HG03521 (cell line): ENCODE data around the gene ZFHX3.

ENCODE experiments used
- ATAC-seq: cut with Tn5 transposase; IDR thresholded peaks from one replicate; pipeline ENCODE4 v1.9.1; 2021; ENCODE audit warnings: mild to moderate bottlenecking, moderate library complexity; ENCODE audit not compliant: unreplicated experiment

Gene ZFHX3

DNA sequence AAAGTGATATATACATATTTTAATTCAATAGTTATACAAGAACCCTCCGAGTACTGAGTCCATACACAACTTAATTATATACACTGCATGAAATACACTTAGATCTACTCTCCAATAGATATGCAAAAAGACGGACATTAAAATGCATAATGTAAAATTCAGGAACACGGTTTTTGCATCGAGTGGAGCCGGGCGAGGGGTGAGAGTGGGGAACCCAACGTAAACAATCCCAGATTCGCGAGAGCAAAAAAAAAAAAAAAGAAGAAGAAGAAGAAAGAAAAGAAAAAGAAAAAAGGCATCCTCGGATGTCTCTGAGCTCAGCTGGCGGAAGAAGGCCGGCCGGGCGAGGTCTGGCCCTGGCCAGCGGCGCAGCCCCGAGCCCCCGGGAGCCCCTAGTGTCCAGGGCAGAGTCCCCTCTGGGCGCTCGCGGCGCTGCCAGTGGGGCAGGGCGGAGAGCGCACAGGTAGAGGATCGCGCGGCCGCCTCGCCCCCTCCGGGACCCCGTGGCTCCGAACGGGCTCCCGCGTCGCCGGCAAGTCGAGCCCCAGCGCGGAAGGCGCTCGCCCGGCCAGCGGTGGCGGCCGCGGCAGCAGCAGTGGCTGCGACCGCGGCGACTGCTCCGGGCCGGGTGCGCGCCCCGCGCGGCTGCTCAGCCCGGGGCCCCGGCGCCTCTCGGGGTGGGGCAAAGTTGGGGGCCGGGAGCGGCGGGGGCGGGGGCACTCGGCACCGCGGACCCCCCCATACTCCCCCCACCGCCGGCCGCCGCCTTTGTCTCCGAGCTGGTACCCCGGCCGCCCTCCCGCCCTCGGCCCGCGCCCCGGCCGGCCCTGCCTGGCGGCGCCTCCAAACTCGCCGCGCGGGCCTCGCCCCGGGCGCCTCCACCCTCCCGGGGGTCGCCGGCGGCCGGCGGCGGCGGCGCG lies 9.6 kb upstream of the ZFHX3 start:
- ATAC-seq, result peak; percentile 44

GRCh38 chr16:73056921-73057290 lies 9.0 kb upstream of the ZFHX3 start:
- no peak for ATAC-seq

GRCh38 chr16:73056448-73056847 lies 8.5 kb upstream of the ZFHX3 start:
- ATAC-seq, result no peak

DNA sequence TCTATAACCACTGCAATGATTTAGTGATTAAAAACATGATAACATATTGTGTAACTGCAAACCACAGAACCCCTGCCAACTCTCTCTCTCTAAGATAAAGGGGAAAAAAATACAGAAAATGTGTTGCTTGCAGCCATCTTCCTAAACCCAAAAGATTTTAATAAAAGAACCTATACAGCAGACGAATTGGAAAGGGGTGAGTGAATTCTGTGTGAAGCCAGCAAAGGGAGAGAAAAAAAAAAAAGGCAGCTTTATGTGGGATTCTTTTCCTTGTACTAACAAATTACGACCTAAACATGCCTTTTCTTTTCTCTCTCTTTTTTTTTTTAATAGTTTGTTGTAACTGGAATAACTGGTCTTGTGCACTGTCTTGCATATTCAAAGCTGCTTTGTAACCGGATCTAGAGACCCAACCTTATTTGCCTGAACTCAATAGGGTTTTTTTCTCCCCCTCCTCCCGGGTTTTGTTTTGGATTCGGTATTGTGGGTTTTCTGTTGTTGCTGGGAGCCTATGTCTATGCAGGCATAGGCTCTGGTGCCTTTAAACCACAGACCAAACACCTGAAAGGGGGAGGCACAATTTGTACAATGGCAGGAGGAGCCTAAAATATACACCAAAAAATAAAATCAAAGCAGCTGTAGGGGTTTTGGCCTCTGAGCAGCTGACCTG lies 7.0 kb upstream of the ZFHX3 start:
- no peak for ATAC-seq

DNA sequence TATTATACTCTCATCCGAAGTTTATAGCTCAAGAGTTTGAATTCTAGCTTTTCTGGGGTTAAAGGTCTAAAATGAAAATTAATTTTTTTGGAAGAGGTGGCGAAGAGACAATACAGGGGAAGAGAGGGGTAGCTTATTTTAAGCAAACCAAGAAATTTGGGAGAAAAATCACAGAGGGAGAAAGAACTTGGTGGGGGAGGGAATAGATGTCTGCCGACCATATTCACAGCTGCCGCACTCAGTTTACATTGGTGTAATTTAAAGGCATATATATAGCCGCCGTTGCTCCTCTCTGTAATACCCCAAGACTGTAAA lies 6.5 kb upstream of the ZFHX3 start:
- ATAC-seq, result no peak

DNA sequence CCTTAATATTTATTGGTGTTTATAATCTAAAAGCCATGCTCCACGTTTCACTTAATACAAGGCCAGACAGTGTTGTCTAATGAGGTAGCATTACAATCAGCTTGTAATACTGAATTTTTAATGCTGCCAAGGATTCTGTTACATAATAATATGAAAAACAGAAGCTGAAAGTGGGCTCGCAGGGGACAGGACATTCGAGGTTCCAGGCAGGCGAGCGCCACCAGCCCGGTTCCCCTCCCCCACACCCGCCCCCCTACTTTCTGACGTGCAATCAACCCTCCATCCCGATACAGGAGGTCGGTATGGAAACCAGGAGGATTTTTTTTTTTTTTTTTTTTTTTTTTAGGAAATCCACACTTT lies 6.2 kb upstream of the ZFHX3 start:
- no peak for ATAC-seq

DNA sequence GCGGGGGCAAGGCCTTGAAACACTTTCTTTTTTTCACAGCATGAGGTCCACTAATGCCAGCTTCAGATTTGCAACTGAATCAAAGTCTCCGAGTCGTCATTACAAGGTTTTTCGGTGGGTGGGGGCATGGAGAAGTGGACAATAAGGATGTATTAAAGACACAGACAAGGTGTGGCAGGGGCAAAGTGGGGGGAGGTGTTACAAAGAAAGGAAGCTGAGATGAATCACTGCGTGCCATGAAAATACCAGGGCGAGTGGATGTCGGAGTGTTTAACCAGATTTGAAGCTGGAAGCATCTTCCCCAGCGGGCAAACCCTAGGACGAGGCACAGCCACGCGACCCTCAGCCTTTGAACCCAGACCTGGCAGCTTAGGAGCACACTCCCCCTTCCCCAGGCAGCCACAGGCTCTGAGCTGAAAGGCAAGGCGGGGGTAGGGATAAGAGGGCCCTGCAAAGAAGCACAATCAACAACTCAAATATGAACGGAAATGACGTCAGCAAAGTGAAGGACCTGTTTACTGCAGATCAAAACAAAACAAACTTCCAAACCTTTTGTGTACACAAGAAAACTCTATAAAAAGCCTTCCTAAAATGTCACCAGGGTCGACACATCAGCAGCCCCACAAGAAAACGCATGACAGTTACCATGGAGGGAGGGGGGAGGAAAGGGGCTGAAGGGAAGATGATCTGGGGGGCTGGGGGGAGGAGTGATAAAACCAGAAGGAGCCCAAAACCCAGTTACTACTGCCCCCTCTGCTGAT lies 5.6 kb upstream of the ZFHX3 start:
- no peak for ATAC-seq

DNA sequence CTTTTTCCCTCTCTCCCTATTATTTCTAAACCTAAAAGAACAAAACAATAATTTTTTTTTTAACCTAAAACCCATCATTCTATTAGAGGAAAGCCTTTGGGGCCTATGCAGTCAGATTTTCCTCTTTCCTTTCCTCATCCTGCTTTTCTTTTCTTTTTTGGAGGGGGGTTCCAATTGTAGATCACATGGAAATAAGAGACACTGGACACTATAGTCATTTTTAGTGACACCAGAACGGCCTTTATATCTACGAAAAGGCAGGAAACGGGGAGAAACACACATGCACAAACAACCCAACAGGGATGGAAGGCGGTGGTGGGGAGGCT lies 5.1 kb upstream of the ZFHX3 start:
- no peak for ATAC-seq

GRCh38 chr16:73052576-73052975 lies 4.6 kb upstream of the ZFHX3 start:
- ATAC-seq, result no peak

- no peak for ATAC-seq
Measured at GRCh38 chr16:73051961-73052360, 4.0 kb upstream of the ZFHX3 start.

DNA sequence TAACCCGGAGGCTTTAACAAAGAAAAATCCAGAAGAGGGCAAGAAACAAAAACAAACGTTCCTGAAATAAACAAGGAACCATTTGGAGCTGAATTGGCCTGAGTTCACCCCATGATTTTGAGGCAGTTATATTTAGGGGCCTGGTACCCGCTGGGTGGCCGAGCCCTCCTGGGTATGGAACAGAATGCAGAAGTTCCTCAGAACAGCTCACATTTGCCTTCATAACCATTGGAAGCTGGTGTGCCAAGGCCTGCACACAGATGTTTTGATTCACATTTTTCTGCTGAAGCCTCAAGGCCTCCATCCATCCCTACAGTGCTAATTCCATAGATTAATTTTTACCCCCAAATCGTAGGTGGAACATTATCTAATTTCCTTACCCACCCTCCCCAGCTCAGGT lies 3.3 kb upstream of the ZFHX3 start:
- ATAC-seq, result no peak

DNA sequence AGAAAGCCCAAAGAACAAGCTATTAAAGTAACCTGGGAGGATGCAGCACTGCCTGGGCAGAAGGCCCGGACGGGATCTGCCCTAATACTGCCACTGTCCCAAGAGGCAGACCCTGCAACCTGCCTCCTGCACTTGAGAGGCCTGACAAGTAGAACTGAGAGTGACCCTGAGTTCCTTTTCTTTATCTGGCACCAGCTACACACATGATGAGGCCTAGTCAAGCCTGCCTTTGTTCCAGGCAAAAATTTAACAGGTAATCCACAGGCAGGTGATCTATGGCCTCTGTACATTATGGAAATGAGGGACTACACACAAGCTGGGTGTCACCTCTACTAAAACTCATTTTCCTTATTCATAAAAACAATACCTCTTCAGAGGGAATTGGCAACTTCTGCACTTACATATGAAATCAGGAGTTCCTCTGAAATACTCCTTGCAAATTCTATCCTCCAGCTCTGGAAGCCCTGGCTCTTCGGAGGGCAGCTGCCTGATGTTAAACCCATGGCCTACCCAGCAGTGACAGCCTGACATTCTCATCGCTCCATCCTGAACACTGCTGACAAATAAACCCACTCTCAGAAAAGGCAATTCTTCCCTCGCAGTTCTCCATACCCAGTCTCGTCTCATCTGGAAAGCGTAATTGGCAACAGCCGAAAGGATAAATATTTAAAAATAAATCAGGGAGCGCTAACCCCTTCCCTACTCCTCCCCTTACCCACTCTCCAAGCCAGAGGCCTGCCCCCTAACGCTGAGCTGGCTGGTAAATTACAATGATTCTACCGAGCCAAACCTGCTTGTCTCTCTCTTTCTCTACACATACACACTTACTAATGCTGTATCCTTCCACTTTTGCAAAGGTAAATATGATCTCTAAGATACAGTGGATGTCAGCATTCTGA lies 2.5 kb upstream of the ZFHX3 start:
- no peak for ATAC-seq

- no peak for ATAC-seq
Measured at GRCh38 chr16:73049511-73049910, 1.6 kb upstream of the ZFHX3 start.

DNA sequence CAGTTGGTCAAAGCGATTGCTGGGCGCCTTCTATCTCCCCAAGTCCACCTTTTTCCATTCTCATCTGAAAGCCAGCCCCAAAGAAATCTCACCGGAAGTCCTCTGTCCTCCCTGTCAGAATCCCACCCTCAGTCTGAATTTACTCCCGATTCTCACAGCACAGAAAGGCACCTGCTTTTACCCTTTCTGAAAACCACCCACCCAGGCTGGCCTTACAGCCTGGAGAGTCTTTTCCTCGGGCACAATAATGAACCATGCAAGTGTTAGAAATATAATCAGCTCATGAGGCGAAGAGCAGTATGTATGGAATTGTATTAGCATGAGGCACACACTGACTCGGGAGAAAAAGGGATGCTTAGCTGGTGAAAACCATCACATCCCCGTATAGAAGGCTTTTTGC lies 1.2 kb upstream of the ZFHX3 start:
- ATAC-seq, result no peak

- no peak for ATAC-seq
Measured at GRCh38 chr16:73048292-73049080, 558 bp upstream of the ZFHX3 start.

GRCh38 chr16:73047221-73047535 lies 750 bp downstream of the ZFHX3 start:
- no peak for ATAC-seq

GRCh38 chr16:73046849-73047214 lies 1.1 kb downstream of the ZFHX3 start:
- no peak for ATAC-seq

DNA sequence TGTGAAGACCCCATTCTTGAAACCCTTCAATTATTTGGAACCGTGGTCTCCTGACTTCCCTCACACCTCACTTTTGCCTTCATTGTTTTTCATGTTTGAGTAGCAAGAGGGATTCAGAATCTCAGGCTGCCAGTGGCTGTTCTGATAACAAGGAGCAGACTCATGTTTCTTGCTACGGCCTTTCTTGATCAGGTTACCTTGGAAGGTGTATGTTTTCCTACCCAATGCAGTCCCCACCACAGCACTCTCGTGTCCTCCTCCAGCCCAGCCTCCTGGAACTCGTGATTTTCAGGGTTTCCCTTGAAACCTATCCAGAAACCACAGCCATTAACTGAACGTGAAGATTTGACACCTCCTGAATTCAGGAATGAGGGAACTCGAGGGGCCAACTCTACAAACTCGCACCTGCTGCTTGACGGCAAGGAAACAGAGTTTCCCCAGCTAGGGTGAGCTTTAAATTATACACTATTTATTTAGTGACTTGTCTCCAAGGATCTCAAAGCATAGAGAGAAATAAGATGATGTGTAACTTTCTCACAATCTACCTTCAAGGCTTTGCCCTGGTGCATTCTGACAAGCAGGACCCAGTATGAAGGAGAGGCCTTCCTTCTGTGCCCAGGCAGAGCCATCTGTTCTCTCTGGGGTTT lies 1.6 kb downstream of the ZFHX3 start:
- ATAC-seq, result no peak

GRCh38 chr16:73043828-73044467 lies 4.0 kb downstream of the ZFHX3 start:
- no peak for ATAC-seq

DNA sequence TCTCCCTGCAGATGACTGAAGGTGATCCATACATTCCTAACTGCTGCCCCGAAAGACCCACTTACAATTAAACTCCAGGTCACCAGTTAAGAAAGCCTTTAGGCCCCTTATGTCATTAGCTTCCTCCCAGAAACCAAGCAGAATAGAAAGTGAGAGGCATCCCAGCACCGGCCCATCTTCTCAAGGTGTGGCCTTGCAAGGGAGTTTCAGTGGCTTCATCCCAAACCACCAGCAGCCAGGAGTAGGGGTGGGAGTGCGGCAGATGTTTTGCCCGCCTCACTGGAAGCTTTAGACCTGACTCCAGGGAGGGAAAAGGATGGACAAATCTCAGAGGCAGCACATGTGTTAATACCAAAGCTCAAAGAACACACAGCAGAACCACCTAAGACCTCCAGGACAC lies 5.1 kb downstream of the ZFHX3 start:
- ATAC-seq, result no peak
